ENCODE data around the gene RNF8.
"Not testable (repeated sequence)": the region's sequence is repeated elsewhere in the genome, so short reads cannot be mapped to it uniquely, and the experiment has no call there.

The RNF8 gene

DNA sequence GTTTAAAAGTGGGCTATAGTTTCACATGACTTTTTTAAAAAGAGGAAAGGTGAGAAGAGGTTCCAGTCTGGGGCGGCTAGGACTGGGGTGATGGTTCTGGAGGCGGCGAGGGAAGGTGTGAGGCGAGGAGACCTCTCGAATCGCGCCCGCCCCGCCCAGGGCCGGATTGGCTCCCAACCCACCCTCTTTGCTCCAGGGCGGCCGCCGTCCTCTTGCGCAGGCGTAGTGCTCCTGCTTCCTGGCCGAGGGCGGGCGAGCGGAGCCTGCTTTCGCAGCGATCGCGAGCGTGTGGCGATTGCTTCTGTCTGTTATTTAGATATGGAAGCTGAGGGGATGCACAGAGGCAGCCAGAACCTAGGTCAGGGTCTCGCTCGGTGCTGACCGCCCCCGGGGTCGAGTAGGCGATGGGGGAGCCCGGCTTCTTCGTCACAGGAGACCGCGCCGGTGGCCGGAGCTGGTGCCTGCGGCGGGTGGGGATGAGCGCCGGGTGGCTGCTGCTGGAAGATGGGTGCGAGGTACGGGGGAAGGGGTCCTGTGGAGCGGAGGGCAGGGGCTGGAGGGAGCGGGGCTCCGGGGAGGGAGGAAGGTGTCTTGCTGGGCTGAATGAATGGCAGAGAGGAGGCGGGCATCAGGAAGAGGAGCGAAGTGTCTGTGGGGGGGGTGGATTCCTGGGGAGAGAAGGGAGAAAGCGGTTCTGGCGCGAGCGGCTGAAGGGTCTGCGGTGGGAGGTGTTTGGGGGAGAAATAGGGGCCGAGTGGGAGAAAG is at the start of gene RNF8:
TSS of gene RNF8 (plus strand) at position 223 of the 765 bp plus-strand sequence. CDS start at position 405, 182 bp downstream.
- DNase-seq, result peak; percentile 84

- DNase-seq, result no peak
Observed at GRCh38 chr6:37304766-37305165, 49.0 kb upstream of the RNF8 start.

- no peak for DNase-seq
Observed at GRCh38 chr6:37305841-37306425, 47.9 kb upstream of the RNF8 start.

DNA sequence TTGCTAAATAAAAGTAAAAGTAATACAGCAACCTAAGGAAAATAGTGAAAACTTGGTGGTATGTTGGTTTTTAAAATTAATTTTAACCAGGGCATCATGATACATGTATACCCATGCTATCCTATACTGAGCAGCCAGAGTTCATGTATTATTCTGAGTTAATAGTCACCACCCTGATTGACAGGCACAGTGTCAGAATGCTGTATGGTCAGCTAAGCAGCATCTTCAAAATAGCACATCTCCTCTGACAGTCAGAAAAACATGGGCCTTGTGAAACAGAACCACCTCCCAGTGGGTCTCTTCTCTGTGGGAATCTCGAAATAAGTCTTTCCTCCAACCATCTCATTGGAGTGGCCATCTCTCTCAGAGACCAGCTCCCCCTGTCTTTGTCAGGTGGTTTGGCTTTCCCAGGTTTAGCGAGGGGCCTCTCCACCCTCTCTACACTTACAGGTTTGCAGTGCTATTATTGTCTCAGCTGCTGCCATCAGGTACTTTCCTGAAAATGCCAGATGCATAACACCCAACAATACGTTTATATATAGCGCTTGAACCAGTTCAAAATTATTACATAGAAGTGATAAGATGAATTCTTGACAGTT is 47.1 kb upstream of the RNF8 start:
- DNase-seq, result peak; percentile 34

GRCh38 chr6:37307484-37307883 is 46.3 kb upstream of the RNF8 start:
- DNase-seq, result not testable (repeated sequence)

DNA sequence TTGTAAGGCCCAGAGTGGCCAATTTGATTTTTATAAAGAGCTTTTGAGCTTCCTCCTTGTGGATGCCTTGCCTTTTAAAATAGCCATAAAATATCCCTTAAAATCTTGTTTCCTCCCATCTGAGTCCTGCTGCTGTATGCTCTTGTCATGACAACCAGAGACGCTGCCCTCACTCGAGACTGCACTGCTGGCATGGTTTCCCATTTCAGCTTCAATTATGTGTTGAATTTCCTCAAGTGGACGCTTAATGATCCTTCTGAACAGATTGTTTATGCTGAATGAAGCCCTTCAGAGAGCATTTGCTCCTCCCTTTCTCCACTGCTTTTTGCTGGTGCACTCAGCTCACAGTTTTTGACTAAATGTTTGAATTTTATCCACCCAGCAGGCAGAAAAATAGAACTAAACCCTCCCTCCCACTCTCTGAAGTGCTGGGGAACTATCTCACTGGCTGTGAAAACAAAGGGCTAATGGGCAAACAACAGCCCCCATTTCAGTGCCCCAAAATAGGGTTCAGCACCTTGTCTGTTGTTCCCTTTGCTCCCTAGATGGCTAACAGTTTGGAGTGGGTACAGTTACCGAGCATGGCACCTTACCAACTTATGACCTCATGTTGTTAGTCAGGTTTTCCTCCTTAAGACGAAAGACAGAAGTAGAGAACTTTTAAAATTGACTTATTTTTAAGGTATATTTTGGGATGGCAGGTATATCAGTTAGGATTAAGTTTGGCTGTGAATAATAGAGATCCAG is 45.5 kb upstream of the RNF8 start:
- DNase-seq, result peak; percentile 92

GRCh38 chr6:37309046-37309445 is 44.7 kb upstream of the RNF8 start:
- DNase-seq, result no peak

DNA sequence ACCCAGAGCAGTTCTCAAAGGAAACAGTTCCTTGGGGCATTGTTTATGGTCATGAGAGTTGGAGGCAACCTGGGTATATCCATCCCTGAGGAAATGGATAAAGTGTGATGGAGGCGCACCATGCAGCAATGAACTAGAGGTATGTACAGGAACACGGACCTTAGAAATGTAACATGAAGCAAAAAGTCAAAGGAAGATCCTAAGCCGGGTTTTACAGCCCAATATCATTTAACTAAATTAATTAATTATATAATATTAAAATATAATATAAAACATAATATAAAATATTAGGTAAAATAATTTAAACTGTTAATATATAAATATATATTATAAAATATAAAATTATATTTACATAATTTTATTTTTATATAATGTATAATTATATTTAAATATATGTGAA is 44.1 kb upstream of the RNF8 start:
- no peak for DNase-seq

DNA sequence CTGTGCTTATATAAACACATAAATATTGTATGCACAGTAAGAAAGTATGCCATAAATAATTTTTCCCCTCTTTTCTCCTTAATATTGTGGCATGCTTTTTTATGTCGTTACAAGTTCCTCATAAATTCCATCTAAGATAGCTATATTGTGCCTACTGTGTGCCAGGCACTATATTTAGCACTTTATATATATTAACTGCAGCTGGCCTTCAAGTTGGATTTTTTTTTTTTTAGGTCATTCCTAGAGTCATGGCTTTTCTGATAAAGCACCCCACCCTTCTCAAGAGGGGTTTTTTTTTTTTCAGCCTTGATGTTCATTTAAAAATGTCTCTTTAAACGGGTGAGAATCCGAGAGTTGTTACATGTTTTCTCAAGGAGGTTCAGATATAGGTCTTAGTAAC is 42.8 kb upstream of the RNF8 start:
- DNase-seq, result no peak

GRCh38 chr6:37311741-37312473 is 41.9 kb upstream of the RNF8 start:
- no peak for DNase-seq

DNA sequence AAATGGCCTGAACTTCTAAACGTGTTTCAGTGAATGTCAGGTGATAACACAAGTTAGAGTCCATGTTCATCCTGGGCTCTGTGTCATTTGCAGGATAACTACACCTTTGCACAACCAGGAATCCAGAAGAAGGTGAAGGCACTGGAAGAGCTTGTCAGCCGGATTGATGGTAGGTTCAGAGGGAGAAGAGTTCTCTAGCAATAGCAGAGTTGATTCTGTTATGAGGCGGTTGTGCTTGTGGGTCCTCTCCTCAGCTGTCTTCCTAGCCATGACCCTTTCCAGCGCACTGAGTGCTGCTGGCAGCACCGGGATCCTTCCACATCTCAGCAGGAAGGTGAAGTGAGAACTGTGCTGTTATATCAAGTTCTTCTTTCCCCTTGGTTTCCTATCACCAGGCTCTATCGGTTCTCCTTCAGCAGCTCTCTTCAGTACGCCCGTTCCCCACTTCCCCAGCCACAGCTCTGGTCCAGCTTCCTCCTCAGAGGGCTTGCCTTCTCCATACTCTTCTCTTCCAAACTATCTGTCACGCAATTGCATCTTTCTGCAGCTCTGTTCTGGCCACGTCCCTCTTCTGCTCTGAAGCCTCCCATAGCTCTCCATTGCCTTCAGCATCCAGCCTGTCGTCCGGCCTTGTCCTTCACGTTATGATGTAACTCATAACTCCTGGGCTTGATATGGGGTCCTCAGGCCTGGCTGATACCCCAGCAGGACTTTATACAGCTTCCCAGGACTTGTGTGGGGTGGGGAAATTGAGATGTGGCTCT is 39.9 kb upstream of the RNF8 start:
- DNase-seq, result no peak

- peak; percentile 12 for DNase-seq
Observed at GRCh38 chr6:37314487-37315156, 39.2 kb upstream of the RNF8 start.

- no peak for DNase-seq
Observed at GRCh38 chr6:37315157-37315515, 38.6 kb upstream of the RNF8 start.

- no peak for DNase-seq
Observed at GRCh38 chr6:37316071-37316470, 37.7 kb upstream of the RNF8 start.

DNA sequence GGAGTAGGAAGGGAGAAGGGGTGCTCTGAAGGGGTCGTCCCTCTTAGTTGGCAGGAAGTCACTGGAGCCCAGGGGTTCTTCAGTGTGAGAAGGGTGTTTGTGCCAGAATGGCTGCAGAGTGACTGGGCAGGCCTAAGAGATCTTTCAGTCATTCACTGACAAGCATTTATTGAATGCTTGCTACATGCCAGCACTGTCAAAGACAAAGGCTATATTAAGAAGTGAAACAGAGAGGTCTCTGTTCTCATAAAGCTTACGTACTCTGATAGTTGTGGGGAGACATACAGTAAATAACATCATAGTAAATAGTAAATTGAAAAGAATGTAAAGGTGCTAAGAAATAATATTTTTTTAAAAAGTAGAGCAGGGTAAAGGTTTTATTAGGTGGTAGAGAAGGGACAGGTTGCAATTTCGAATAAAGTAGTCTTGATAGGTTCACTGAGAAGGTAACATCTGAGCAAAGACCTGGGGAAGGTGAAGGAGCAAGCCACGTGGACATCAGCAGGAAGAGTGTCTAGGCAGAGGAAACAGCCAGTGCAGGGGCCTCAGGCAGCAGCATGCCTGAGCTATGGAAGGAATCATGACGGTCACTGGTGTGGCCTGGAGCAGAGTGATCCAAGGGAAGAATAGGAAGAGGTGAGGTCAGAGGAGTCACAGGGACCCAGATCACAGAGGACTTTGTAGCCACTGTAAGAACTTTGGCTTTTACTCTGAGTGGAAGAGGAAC is 36.3 kb upstream of the RNF8 start:
- no peak for DNase-seq

DNA sequence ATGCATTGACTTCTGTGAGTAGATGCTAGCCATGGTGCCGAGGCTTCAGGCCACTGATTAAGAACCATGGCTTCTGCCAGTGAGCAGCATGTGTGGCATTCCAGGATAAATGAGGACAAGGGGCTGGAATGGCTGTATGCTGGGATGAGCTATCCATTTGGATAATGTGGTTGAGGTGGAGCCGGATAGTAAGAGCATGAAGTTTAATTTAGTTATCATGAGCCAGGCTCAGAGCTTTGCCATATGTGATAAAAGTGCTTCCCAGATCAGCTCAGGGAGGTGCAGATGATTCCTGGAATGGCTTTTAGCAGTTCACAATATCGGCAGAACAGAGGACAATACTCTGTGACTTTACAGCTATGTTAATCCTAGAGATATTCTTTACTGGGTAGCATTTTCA is 34.6 kb upstream of the RNF8 start:
- no peak for DNase-seq

DNA sequence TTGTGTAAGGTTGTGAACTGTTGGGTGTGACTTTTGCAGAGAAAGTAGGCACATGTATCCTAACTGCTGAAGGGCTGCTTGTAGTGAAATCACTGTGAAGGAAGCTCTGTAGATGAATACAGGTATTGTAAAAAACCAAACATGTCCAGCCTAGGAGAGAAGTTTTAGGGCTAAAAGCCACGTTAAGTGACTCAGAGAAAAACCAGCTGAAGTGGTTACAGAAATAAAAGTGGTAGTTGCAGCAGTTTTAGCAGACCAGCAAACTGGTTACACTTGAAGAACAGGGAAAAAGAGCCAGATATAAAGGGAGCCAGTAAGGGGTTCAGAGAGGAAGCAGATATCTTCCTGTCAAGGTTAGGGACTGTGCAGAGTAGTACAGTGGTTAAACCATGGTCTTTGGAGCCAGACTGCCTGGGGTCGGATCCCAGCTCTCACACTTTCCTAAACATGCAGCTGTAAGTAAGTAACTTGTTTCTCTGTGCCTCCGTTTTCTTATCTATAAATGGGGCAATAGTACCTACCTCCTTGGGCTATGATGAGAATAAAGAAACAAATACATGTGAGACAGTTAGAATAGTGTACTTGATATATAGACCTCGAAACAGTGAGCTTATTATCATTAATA is 33.8 kb upstream of the RNF8 start:
- no peak for DNase-seq

DNA sequence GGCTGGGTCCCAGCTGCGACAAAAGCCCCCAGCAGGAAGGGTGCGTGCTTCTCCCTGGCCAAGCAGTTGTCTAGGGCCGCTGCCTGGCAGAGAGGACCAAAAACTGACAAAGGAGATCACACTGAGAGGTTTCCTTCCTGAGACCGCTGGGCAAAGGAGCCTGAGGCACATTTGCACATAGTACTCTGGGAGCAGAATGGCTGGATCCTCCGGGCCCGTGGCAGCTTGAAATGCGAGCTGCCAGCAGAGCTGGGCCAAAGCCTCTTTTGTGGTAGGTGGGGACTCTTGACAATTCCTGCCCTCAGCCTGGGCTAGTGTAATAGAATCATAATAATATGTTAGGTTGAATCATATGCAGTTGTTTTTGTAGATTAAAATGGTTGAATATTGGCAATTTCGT is 33.1 kb upstream of the RNF8 start:
- no peak for DNase-seq

- DNase-seq, result no peak
Observed at GRCh38 chr6:37321101-37321500, 32.7 kb upstream of the RNF8 start.

All from NCI-H1092 treated with DMSO at 0.1 percent for 48 hours (cell line).